HEK293 (cell line): ENCODE measurements around the gene UNC119.

Source experiments
- HOXD13 ChIP-seq: sonication (generic); formaldehyde crosslinking; IDR thresholded peaks from 2 replicates; pipeline ENCODE4 v1.8.0; 2022; ENCODE audit warnings: missing genetic modification reagents, borderline replicate concordance
- OSR2 ChIP-seq: fragments of 450-650 bp; formaldehyde crosslinking; IDR thresholded peaks from 2 replicates; pipeline ENCODE4 v1.5.1; 2016; ENCODE audit warnings: missing biosample characterization, missing genetic modification characterization
- ZBTB49 ChIP-seq: fragments of 450-650 bp; formaldehyde crosslinking; IDR thresholded peaks from 2 replicates; pipeline ENCODE4 v1.5.1; 2016; ENCODE audit warnings: missing biosample characterization, missing genetic modification characterization, low read depth
- ZNF121 ChIP-seq: fragments of 450-650 bp; formaldehyde crosslinking; IDR thresholded peaks from 2 replicates; pipeline ENCODE4 v1.5.1; 2016; ENCODE audit warnings: missing biosample characterization, missing genetic modification characterization
- ZNF248 ChIP-seq: fragments of 450-650 bp; formaldehyde crosslinking; IDR thresholded peaks from 2 replicates; pipeline ENCODE4 v1.5.1; 2017; ENCODE audit warnings: missing biosample characterization, missing genetic modification characterization
- ZNF416 ChIP-seq: fragments of 450-650 bp; formaldehyde crosslinking; IDR thresholded peaks from 2 replicates; pipeline ENCODE4 v1.5.1; 2016; ENCODE audit warnings: missing biosample characterization, missing genetic modification characterization
- ZNF837 ChIP-seq: fragments of 450-650 bp; formaldehyde crosslinking; IDR thresholded peaks from 2 replicates; pipeline ENCODE4 v1.5.1; 2016; ENCODE audit warnings: missing biosample characterization, missing genetic modification characterization
- ZSCAN23 ChIP-seq: fragments of 450-650 bp; formaldehyde crosslinking; IDR thresholded peaks from 2 replicates; pipeline ENCODE4 v1.5.1; 2016; ENCODE audit warnings: missing biosample characterization, missing genetic modification characterization
- ZSCAN30 ChIP-seq: fragments of 450-650 bp; IDR thresholded peaks from 2 replicates; pipeline ENCODE4 v1.5.1; 2018; ENCODE audit warnings: missing biosample characterization, mild to moderate bottlenecking, missing genetic modification characterization, moderate library complexity
- TF ChIP-seq, protein P1 (sequence below): fragments of 450-650 bp; formaldehyde crosslinking; IDR thresholded peaks from 2 replicates; pipeline ENCODE4 v1.5.1; 2016; ENCODE audit warnings: missing biosample characterization, missing genetic modification characterization
- TF ChIP-seq, protein P2 (sequence below): fragments of 450-650 bp; formaldehyde crosslinking; IDR thresholded peaks from 2 replicates; pipeline ENCODE4 v1.5.1; 2016; ENCODE audit warnings: missing biosample characterization, missing genetic modification characterization
- TF ChIP-seq, protein P3 (sequence below): fragments of 450-650 bp; formaldehyde crosslinking; conservative IDR thresholded peaks from 2 replicates; pipeline ENCODE4 v1.5.1; 2016; ENCODE audit warnings: low read depth, missing biosample characterization, missing genetic modification characterization

Gene UNC119

GRCh38 chr17:28552176-28552999 lies at the start of gene UNC119 (continued):
- TF ChIP-seq, protein P1, sequence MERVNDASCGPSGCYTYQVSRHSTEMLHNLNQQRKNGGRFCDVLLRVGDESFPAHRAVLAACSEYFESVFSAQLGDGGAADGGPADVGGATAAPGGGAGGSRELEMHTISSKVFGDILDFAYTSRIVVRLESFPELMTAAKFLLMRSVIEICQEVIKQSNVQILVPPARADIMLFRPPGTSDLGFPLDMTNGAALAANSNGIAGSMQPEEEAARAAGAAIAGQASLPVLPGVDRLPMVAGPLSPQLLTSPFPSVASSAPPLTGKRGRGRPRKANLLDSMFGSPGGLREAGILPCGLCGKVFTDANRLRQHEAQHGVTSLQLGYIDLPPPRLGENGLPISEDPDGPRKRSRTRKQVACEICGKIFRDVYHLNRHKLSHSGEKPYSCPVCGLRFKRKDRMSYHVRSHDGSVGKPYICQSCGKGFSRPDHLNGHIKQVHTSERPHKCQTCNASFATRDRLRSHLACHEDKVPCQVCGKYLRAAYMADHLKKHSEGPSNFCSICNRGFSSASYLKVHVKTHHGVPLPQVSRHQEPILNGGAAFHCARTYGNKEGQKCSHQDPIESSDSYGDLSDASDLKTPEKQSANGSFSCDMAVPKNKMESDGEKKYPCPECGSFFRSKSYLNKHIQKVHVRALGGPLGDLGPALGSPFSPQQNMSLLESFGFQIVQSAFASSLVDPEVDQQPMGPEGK (tag by site-specific recombination) = no peak
- no peak for TF ChIP-seq HOXD13 (CRISPR knock-in tag)
- no peak for TF ChIP-seq OSR2
- TF ChIP-seq, protein P2, sequence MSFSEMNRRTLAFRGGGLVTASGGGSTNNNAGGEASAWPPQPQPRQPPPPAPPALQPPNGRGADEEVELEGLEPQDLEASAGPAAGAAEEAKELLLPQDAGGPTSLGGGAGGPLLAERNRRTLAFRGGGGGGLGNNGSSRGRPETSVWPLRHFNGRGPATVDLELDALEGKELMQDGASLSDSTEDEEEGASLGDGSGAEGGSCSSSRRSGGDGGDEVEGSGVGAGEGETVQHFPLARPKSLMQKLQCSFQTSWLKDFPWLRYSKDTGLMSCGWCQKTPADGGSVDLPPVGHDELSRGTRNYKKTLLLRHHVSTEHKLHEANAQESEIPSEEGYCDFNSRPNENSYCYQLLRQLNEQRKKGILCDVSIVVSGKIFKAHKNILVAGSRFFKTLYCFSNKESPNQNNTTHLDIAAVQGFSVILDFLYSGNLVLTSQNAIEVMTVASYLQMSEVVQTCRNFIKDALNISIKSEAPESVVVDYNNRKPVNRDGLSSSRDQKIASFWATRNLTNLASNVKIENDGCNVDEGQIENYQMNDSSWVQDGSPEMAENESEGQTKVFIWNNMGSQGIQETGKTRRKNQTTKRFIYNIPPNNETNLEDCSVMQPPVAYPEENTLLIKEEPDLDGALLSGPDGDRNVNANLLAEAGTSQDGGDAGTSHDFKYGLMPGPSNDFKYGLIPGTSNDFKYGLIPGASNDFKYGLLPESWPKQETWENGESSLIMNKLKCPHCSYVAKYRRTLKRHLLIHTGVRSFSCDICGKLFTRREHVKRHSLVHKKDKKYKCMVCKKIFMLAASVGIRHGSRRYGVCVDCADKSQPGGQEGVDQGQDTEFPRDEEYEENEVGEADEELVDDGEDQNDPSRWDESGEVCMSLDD (tag by site-specific recombination) = no peak
- no peak for TF ChIP-seq ZNF837
- no peak for TF ChIP-seq ZBTB49 (tag by site-specific recombination)
- TF ChIP-seq ZSCAN23 = no peak
- TF ChIP-seq, protein P3, sequence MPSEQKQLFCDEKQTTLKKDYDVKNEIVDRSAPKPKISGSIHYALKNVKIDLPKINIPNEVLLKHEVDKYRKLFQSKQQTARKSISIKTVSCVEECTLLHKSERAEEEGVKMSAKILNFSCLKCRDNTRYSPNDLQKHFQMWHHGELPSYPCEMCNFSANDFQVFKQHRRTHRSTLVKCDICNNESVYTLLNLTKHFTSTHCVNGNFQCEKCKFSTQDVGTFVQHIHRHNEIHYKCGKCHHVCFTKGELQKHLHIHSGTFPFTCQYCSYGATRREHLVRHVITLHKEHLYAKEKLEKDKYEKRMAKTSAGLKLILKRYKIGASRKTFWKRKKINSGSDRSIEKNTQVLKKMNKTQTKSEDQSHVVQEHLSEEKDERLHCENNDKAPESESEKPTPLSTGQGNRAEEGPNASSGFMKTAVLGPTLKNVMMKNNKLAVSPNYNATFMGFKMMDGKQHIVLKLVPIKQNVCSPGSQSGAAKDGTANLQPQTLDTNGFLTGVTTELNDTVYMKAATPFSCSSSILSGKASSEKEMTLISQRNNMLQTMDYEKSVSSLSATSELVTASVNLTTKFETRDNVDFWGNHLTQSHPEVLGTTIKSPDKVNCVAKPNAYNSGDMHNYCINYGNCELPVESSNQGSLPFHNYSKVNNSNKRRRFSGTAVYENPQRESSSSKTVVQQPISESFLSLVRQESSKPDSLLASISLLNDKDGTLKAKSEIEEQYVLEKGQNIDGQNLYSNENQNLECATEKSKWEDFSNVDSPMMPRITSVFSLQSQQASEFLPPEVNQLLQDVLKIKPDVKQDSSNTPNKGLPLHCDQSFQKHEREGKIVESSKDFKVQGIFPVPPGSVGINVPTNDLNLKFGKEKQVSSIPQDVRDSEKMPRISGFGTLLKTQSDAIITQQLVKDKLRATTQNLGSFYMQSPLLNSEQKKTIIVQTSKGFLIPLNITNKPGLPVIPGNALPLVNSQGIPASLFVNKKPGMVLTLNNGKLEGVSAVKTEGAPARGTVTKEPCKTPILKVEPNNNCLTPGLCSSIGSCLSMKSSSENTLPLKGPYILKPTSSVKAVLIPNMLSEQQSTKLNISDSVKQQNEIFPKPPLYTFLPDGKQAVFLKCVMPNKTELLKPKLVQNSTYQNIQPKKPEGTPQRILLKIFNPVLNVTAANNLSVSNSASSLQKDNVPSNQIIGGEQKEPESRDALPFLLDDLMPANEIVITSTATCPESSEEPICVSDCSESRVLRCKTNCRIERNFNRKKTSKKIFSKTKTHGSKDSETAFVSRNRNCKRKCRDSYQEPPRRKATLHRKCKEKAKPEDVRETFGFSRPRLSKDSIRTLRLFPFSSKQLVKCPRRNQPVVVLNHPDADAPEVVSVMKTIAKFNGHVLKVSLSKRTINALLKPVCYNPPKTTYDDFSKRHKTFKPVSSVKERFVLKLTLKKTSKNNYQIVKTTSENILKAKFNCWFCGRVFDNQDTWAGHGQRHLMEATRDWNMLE (tag by site-specific recombination) = no peak
- no peak for TF ChIP-seq ZNF248 (tag by site-specific recombination)
- TF ChIP-seq ZSCAN30 (tag by site-specific recombination) = peak; percentile 83
- TF ChIP-seq ZNF121 = no peak
- no peak for TF ChIP-seq ZNF416 (tag by site-specific recombination)
